Type B pancreatic cell (in vitro differentiated cells): Measurements from ENCODE around the gene MRTFA. TPM values are rescaled to one million over a fixed set of nuclear protein-coding genes. Genes with fewer than 3 reads are reported as not detected.

Source experiments
- DNase-seq: peaks from one replicate; pipeline ENCODE4 v3.0.0; 2021; ENCODE audit warnings: mixed read lengths; ENCODE audit not compliant: unreplicated experiment; ENCODE audit errors: extremely low spot score
- H3K27ac Mint-ChIP-seq: 2 replicates; pipeline ENCODE4 v1.8.0; 2021; ENCODE audit warnings: mild to moderate bottlenecking, mixed read lengths
- H3K27me3 Mint-ChIP-seq: 2 replicates; pipeline ENCODE4 v1.8.0; 2021; ENCODE audit warnings: mixed read lengths
- H3K36me3 Mint-ChIP-seq: 2 replicates; pipeline ENCODE4 v1.8.0; 2021; ENCODE audit warnings: mixed read lengths
- H3K4me1 Mint-ChIP-seq: one replicate; pipeline ENCODE4 v1.8.0; 2021; ENCODE audit warnings: mixed read lengths; ENCODE audit not compliant: unreplicated experiment
- H3K4me3 Mint-ChIP-seq: 2 replicates; pipeline ENCODE4 v1.8.0; 2021; ENCODE audit warnings: mild to moderate bottlenecking, mixed read lengths
- H3K9me3 Mint-ChIP-seq: 2 replicates; pipeline ENCODE4 v1.8.0; 2021; ENCODE audit warnings: mixed read lengths
- total RNA-seq: library from RNA; stranded (reverse); gene quantifications from 2 replicates; pipeline ENCODE4 v1.2.1, GENCODE V29; 2021; ENCODE audit warnings: low replicate concordance
- TF ChIP-seq, protein P1 (sequence below): fragments of 200-600 bp; sonication (generic); conservative IDR thresholded peaks from 2 replicates; pipeline ENCODE4 v1.5.0; 2021; ENCODE audit warnings: antibody characterized with exemption, mild to moderate bottlenecking

The MRTFA gene
- total RNA-seq, 1 donor from 2014 or later: 49.8 TPM

DNA sequence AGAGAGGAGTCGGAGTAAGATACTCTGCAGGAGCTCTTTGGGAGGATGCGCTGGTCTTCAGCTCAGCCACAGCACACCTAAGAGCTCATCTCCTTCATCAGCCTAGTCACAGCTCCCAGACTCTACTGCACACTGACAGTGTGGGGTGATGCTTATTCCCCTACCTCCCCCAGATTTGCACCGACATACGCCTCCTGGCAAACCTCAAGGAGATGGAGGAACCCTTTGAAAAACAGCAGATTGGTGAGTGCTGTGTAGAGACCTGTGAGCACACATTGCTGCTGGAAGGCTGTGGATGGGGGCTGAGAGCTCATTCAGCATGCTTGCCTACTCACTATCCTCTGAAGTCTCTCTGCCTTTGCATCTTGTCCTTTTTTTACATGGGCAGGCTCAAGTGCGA, 275.4 kb downstream of the MRTFA start:
- TF ChIP-seq, protein P1, sequence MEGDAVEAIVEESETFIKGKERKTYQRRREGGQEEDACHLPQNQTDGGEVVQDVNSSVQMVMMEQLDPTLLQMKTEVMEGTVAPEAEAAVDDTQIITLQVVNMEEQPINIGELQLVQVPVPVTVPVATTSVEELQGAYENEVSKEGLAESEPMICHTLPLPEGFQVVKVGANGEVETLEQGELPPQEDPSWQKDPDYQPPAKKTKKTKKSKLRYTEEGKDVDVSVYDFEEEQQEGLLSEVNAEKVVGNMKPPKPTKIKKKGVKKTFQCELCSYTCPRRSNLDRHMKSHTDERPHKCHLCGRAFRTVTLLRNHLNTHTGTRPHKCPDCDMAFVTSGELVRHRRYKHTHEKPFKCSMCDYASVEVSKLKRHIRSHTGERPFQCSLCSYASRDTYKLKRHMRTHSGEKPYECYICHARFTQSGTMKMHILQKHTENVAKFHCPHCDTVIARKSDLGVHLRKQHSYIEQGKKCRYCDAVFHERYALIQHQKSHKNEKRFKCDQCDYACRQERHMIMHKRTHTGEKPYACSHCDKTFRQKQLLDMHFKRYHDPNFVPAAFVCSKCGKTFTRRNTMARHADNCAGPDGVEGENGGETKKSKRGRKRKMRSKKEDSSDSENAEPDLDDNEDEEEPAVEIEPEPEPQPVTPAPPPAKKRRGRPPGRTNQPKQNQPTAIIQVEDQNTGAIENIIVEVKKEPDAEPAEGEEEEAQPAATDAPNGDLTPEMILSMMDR: no peak
- no peaks in the 10 kb centered on the region for H3K27me3 Mint-ChIP-seq
- H3K4me1 Mint-ChIP-seq: no peaks in the 10 kb centered on the region

More for the DNA sequence above, 275.4 kb downstream of the MRTFA start:
- Mint-ChIP-seq H3K4me3 (no peak overlapping the region), H3K36me3 (peaks cover 57% of the 10 kb centered on the region), H3K9me3 (no peaks in the 10 kb centered on the region), H3K27ac (no peak overlapping the region)
- no peak for DNase-seq

Other genes starting within 250 kb of the MRTFA start
- gene MCHR1, start 42.8 kb upstream of the MRTFA start, total RNA-seq: 0.17 and 6.9 TPM in 2 replicates
- gene SLC25A17, start 182.6 kb upstream of the MRTFA start, total RNA-seq: 22.7 and 23.8 TPM in 2 replicates
- gene ST13, start 219.9 kb upstream of the MRTFA start, total RNA-seq: 252 and 317 TPM in 2 replicates
- 21.9 and 30.9 TPM in 2 replicates for gene XPNPEP3, start 220.4 kb upstream of the MRTFA start, total RNA-seq
- 0.10 TPM in 1 of 2 replicates, not detected in the other for gene DNAJB7, start 225.4 kb upstream of the MRTFA start, total RNA-seq